Measurements from ENCODE around the gene DNAAF1.
"Not testable (repeated sequence)": the region's sequence is repeated elsewhere in the genome, so short reads cannot be mapped to it uniquely, and the experiment has no call there.

The DNAAF1 gene

DNA sequence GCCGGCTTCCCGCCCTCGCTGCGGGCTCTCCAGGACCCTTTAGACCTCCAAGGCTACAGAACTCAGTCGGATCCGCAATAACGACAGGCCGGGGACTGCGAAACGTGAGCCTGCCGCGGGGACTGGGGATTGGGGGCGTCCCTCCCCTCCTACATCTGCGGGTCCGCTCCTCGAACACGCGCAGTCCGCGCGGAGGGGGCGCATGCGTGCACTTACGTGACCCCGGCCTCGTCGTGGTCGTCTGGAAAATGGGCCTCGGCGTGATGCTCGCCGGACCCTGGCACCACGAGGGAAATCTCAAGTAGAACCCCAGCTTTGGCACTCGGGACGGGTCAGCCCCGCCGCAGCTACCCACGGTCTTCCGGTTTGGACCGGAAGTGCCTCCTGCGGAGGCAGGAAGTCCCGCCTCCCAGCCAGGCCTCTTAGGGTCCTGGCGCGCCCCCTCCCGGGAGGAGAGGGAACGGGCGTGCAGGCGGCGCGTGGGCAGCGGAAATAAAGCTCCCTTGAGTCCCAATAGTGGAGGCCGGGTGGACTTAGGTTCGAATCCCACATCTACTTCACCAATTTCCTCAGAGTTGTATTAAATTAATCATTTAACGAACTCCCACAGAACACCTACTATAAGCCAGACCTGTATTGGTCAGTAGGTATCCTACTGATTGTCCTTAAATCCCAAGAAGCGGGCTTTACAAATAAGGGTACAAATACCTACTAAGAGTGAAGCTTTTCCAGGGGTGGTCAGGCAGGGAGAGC lies 41.8 kb downstream of the DNAAF1 start, which contains the start of gene TAF1C:
Gene TAF1C, minus strand, starts transcription at position 373 of the 753 bp plus-strand sequence. CDS start 2,069 bp downstream, outside the sequence.
- peak; percentile 91 for DNase-seq

DNA sequence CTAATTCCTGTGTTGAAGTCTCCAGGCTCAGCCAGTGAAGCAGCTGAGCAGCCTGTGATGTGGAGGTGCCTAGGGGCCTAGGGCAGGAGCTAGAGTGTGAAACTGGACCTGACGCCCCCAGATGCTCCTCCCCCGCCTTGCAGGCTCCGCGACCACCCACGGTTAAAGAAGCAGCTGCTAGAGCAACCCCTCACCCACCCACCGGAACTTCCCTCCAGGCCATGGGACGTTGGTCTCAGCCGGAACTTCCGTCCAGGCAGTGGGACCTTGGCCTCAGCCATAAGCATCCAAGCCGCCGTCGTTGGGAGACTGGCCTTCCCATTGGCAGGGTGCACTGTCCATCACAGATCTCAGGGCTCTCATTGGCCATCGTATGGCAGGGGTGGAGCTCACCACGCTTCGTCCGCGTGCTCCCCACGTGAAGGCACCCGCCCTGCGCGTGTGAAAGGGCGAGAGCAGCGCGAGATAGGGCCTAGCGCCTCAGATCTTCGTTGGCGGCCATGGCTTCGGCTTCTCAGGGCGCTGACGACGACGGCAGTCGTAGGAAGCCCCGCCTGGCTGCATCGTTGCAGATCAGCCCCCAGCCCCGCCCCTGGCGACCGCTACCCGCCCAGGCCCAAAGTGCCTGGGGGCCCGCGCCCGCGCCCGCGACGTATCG lies 45.8 kb downstream of the DNAAF1 start, which contains the start of gene ADAD2:
Gene ADAD2, plus strand, starts transcription at position 427 of the 658 bp plus-strand sequence. Its CDS starts 74 bp downstream, at position 501.
- DNase-seq = no peak

DNA sequence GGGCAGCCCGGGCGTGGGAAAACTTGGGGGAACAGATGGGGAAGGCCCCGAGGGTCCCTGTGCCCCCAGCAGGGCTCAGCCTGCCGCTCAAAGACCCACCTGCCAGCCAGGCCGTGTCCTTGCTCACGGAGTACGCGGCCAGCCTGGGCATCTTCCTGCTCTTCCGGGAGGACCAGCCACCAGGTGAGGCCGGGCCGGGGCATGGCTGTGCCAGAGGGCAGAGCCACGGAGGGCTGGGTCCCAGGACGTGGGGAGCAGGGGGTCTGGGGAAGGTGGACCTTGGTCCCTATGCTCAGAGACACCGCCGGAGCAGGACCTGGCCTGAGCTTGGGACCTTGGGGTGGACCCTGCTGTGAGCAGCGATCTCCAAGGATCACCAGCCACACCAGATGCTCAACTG lies 46.4 kb downstream of the DNAAF1 start:
- no peak for DNase-seq

DNA sequence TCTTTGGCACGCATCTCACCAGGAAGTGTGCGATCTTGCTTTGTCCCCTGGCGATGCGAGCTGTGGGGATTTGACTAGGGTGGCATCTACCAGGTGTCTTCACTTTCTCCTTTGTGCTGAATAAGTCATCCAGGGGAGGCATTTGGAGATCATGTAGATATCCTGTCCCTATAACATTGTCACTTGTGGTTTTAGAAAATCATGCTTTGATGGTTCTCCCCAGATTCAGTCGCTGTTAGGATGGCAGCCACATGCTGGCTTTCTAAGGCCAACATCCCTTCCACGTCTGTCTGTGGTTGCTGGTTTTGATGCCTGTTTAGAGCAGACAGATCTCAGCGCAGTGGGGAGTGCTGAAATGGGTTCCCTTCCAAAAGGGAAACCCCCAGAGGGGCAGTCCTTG lies 48.4 kb downstream of the DNAAF1 start:
- DNase-seq = no peak

DNA sequence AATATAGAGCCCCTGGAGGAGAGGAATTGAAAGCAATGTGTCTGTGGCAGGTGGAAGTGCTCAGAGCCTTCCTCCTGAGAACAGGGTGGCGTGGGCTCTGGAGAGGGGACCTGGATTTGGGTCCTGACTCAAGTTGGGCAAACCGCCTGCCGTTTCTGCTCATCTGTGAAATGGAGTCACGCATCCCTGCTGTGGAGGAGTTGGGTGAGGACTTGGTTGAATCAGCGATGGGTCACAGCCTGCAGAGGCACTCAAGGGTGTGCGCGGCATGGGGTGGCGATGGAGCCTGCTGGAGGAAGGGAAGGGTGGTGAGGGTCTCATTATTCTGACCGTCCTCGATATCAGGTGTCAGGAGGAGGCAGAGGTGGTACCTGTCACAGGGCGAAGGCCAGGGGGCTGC lies 48.9 kb downstream of the DNAAF1 start:
- no peak for DNase-seq

DNA sequence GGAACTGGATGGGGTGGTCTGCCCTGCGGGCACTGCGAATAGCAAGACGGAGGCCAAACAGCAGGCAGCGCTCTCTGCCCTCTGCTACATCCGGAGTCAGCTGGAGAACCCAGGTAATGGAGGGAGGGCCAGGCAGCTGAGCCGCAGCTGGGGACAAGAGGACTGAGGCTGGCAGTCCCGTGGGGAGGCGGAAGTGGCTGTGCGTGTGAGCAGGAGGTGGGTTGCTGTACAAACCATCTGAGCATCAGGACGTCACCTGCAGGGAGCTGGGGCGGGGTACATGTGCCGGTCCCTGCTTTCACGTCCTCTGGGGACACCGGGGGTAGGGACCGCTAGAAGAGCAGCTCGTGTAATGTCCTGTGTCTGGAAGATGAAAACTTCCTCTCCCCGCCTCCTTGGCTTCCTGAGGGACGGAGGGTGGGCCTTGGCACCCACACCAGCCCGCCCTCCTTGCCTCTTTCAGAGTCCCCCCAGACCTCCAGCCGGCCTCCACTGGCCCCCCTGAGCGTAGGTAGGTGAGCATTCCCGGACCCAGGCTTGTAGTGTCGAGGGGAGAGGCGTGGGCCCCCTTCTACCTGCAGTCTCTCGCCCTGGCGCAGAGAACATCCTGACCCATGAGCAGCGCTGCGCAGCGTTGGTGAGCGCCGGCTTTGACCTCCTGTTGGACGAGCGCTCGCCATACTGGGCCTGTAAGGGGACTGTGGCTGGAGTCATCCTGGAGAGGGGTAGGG lies 49.5 kb downstream of the DNAAF1 start:
- DNase-seq = no peak

DNA sequence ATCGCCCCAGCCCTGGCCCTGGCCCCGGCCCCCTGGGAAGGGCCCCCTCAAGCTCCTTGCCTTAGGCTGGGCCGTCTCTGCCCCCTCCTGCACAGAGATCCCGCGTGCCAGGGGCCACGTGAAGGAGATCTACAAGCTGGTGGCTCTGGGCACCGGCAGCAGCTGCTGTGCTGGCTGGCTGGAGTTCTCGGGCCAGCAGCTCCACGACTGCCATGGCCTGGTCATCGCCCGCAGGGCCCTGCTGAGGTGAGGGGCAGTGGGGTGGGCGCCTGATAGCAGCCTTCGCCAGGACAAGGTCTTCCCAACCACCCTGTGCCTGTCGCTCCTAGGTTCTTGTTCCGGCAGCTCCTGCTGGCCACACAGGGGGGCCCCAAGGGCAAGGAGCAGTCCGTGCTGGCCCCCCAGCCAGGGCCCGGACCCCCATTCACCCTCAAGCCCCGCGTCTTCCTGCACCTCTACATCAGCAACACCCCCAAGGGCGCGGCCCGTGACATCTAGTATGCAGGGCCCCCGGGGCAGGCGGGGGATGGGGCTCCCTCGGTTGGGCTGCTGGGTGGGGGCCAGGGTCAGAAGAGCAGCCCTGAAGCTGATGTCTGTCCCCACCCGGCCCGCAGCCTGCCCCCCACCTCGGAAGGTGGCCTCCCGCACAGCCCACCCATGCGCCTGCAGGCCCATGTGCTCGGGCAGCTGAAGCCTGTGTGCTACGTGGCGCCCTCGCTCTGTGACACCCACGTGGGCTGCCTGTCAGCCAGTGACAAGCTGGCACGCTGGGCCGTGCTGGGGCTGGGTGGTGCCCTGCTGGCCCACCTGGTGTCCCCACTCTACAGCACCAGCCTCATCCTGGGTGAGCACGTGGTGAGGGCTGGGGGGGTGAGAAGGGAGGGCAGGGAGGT lies 50.3 kb downstream of the DNAAF1 start:
- no peak for DNase-seq

DNA sequence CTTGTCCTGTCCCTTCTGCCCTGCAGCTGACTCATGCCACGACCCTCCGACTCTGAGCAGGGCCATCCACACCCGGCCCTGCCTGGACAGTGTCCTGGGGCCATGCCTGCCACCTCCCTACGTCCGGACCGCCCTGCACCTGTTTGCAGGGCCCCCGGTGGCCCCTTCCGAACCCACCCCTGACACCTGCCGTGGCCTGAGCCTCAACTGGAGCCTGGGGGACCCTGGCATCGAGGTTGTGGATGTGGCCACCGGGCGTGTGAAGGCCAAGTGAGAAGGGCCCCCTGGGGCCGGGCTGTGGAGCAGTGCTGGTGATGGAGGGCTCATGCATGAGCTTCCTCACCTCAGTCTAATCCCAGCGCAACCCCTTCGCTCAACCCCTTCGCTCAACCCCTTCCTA lies 51.0 kb downstream of the DNAAF1 start:
- DNase-seq = no peak

DNA sequence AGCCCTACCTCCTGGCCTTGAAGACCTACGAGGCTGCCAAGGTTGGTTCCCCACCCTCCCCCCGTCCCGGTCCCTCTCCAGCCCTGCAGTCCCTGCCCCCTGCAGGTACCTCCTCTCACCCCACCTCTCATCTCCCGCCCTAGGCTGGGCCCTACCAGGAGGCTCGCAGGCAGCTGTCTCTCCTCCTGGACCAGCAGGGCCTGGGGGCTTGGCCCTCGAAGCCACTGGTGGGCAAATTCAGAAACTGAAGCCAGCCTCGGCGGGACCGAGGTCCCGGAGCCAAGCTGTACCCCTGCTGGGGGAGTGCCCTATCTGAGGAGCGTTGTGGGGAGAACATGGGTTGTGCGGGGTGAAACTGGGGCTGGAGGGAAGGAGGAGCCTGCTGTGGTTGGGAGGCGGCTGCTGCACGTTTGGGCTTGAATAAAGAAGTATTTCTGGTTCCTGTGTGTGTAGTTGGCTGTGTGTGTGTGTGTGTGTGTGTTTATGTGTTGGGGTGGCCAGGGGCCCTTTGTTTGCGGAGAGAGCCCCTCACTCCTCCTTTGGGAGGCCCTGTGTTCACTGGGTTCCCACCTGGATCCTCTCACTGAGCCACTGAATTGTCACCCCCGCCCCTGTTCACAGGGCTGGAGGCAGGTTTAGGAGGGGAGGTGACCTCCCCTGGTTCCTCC lies 51.8 kb downstream of the DNAAF1 start:
- DNase-seq = no peak

DNA sequence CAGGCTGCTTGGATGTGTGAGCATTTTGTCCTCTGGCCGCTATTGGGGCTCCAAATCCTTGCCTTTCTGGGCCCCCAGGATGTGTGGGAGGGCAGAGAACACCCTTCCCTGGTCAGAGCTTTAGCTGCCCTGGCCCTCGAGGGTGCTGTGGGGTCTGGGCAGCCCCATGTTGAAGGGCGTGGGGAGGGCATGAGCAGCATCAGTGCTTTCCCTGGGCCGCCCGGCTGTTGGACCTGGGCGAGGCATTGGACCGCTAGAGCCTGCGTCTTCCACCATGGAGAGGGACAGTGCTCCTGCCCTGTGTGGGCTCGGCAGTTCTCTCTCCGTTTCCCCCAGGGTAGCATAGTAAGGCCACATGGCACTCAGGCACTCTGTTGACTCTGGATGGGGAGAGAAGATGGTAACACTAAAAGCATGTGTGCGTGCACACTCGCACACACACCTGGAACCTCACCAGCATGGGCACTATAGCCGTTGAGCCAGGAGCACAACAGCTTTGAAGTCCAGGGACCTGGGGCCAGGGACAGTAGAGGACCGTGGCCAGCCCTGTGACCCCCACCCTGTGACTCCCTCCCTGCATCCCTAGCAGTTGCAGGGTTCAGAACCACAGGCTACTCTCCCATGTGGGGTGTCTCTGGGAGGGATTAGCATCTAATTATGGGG lies 52.5 kb downstream of the DNAAF1 start:
- no peak for DNase-seq

DNA sequence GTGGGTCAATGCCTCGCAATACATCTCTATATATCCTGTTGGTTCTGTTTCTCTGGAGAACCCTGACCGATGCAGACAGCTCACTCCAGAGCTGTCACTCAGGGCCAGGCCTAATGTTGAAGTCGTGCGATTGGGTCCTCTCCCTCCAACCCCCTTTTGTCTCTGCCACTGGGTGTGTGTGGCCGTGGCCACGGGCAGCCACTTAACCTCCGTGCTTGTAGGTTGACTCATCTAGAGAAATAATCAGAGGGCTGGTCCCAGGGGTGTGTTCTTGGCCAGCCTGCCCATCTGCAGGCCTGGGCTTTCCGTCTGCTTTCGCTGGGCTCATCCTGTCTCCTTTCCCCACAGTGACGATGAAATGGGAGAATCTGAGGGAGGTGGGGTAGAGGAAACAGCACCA lies 53.3 kb downstream of the DNAAF1 start:
- no peak for DNase-seq

DNA sequence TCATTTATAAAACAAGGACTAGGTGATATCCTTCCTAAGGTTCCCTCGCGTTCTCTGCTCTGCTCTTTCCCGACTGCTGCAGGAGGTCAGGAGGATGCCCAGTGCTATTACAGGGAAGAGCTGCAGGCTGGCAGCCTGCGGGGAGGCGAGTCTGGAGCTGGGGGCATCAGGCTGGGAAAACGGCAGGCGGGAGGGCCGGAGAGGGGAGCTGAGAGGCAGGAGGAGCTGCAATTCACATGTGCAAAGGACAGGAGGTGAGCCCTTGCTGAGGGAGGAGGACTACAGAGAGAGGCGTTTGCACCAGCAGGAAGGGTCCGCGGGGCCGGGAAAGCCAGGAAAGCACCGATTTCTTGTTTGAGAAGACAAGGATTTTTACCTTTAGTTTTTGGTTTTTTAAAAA lies 54.0 kb downstream of the DNAAF1 start:
- no peak for DNase-seq

DNA sequence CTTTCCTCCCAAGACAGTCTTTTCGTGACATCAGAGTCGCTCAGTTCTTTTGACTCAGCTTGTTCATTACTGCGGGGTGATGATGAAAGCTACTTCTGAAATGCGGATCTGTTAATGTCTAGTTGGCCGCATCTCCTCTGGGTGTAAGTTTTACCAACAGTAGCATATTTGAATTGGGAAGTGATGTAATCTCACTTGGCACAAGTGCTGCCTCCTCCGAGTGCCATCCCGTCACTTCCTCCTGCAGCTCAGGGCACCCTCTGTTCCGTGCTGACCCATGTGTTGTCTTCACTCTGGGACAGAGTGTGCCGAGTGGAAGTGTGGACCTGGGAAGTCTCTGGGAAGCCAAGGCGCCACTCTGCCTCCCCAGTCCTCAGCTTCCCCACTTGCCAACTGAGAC lies 54.8 kb downstream of the DNAAF1 start:
- DNase-seq = no peak

DNA sequence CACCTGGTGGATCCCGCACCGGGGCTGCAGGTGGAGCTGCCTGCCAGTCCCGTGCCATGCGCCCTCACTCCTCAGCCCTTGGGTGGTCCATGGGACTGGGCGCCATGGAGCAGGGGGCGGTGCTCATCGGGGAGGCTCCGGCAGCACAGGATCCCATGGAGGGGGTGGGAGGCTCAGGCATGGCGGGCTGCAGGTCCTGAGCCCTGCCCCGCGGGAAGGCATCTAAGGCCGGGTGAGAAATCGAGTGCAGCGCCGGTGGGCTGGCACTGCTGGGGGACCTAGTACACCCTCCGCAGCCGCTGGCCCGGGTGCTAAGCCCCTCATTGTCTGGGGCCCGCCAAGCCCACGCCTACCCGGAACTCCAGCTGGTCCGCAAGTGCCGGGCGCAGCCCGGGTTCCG lies 59.4 kb downstream of the DNAAF1 start:
- DNase-seq = not testable (repeated sequence)

DNA sequence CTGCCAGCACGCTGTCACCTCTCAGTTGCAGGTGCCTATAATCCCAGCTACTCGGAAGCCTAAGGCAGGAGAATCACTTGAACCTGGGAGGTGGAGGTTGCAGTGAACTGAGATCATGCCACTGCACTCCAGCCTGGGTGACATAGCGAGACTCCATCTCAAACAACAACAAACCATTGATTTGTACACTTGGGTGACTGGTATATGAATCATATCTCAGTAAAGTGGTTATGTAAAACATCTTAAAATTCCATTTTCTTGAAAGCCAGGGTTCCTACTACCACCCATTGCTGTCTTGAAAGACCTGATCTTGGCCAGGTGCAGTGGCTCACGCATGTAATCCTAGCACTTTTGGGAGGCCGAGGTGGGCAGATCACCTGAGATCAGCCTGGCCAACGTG lies 60.0 kb downstream of the DNAAF1 start:
- not testable (repeated sequence) for DNase-seq

DNA sequence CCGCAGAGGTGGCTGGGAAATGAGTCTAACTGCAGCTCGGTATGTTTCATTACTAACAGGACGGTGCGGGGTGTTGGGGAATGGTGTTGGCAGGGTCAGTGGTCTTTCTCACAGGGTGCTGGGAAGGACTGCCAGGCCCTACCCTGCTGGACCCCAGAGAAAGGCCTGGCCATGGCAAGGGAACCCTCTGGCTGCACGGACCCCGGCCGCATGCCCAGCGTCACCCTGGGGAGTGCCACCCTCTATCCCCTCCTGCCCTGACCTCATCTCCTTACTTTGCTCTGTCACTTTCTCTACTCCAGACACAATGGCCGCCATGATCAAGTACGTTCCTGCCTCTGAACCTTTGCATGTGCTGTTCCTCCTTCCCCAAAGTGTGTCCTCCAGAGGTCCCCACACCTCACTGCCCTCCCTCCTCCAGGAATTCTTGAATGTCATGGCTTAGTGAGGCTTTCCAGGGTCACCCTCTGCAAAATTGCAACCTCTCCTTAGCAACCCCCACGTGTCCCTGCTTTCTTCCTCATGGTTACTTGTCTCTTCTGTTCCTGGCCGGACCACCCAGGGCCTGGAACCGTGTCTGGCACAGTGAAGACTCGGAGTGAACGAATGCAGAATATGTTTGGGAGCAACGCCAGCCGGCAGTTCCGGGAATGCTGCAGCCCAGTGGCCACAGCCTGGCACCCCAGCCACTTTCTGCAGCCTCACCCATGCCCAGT lies 61.0 kb downstream of the DNAAF1 start:
- no peak for DNase-seq

DNA sequence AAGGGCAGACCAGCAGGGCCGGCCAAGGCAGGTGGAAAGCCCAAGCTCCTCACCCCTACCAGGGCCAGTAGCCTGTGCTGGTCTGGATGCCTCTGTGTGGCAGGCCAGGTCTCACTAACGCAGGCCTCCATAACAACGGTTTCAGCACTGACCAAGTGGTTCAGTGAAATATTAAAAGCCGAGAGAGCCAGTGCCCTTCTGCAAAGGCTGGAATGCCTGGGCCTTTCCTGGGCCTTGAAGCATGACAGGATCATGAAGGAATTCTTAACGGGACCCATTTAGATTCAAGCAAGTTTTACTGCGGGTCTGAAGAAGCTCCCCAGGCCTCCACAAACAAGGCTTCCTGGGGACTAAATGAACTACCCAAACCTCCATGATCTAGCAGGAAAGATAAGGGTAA lies 62.1 kb downstream of the DNAAF1 start:
- no peak for DNase-seq

DNA sequence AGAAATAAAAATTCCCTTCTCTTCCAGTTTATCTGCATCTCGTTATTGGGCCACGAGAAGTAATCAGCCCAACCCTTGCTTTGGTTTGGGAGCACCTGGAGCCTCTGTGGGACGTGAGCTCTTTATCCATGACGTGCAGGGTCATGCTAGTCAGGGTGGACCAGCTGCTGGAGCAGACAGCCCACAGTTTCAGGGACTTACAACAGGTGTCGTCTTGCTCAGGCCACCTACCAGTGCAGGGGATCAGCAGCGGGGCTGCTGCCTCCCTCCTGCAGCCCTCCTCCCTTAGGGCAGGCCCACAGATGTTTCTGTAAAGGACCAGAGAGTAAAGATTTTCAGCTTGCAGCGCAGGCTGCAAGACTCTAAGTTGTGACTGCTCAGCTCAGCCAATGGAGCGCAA lies 62.8 kb downstream of the DNAAF1 start:
- no peak for DNase-seq

DNA sequence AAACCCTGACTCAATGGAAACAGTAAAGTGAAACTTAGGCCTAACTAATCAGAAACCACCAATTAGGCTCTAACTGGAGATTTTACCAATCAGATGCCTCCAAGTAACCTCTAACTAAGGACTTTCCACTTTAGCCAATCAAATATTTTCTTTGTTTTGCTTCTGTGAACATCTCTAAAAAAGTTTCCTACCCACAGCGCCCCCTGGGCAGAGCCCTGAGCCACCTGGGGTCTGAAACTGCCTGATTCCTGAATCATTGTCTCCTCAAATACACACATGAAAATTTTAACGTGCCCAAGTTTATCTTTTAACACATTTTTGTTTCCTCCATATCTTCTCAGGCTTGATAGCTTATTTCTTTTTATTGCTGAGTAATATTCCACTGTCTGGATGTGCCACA lies 64.9 kb downstream of the DNAAF1 start:
- DNase-seq = no peak

DNA sequence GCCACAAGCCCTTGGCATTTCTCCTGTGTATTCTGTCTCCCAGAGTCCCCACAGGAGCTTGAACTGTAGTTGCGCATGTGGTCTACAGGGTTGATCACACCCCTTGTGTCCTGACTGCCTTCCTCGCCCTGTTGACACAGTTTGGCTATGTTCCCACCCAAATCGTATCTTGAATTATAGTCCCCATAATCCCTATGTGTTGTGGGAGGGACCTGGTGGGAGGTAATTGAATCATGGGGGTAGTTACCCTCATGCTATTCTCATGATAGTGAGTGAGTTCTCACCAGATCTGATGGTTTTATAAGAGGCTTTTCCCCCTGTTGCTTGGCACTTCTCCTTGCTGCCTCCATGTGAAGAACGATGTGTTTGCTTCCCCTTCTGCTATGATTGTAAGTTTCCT lies 67.0 kb downstream of the DNAAF1 start:
- no peak for DNase-seq

DNA sequence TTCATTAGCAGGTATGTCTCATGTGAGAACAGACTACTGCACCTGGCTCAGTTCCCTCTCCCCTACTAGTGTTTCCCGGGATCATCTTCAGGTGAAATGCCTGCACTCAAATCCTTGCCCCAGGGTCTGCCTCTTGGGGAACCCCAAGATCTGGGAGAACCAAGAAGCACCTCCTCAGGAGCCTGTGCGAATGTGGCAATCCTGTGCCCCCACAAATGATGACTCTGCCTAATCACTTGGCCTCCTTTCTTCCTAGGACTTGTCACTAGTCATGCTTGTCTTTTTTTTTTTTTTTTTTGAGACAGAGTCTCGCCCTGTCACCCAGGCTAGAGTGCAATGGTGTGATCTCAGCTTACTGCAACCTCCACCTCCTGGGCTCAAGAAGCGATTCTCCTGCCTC lies 67.5 kb downstream of the DNAAF1 start:
- no peak for DNase-seq
